A549 (cell line): ENCODE data around the gene BBS9. TPM values are rescaled to one million over a fixed set of nuclear protein-coding genes. Genes with fewer than 3 reads are reported as not detected.

Source experiments
- ATAC-seq, 2 experiments: fragments of 200-7000 bp in 1 of 2; fragments of >200 bp in 1 of 2; cut with Nextera tagmentation in 1 of 2; cut with Tn5 transposase in 1 of 2; 3 replicates each; pipeline versions ENCODE4 v1.8.0 to v1.9.1; 2018 to 2020; ENCODE audit warnings: mild to moderate bottlenecking in 1 of 2, moderate library complexity in 1 of 2
- CTCF ChIA-PET: fragments of 300-600 bp; sonication (Branson Sonifier 250); formaldehyde crosslinking; extraction: SDS; loops from one replicate; lab custom pipeline; 2021; ENCODE audit warnings: antibody characterized with exemption, inconsistent platforms; lab: Yijun Ruan, JAX
- POLR2A ChIA-PET: fragments of 350-600 bp; formaldehyde crosslinking; extraction: SDS; loops from one replicate; lab custom pipeline; 2021; ENCODE audit warnings: antibody characterized with exemption, inconsistent platforms; lab: Yijun Ruan, JAX
- DNase-seq, 2 experiments: peaks; one replicate each; pipeline versions ENCODE4 v3.0.0 to v3.0.0-alpha.2; 2011 to 2016; ENCODE audit warnings: low read depth in 1 of 2, low spot score in 1 of 2
- FAIRE-seq: peaks from 2 replicates; lab custom pipeline; 2011; peaks lifted over from hg19 to GRCh38; lab: Jason Lieb, UNC
- H3K27ac ChIP-seq, 2 experiments: fragments of >200 bp; sonication (Bioruptor Twin); formaldehyde crosslinking; 3 replicates each; pipeline ENCODE4 v1.5.1; 2016 to 2017
- H3K4me1 ChIP-seq: fragments of >200 bp; sonication (Bioruptor Twin); formaldehyde crosslinking; 3 replicates; pipeline ENCODE4 v1.6.1; 2016
- H3K4me2 ChIP-seq: fragments of >200 bp; sonication (Bioruptor Twin); formaldehyde crosslinking; 3 replicates; pipeline ENCODE4 v1.6.1; 2016
- H3K4me3 ChIP-seq: fragments of >200 bp; sonication (Bioruptor Twin); formaldehyde crosslinking; 3 replicates; pipeline ENCODE4 v1.5.1; 2016
- H3K9me3 ChIP-seq: fragments of >200 bp; sonication (Bioruptor Twin); formaldehyde crosslinking; 3 replicates; pipeline ENCODE4 v1.6.1; 2016
- BCL3 ChIP-seq: fragments of >200 bp; sonication (Bioruptor Twin); formaldehyde crosslinking; IDR thresholded peaks from 3 replicates; pipeline ENCODE4 v1.6.1; 2016
- CEBPB ChIP-seq, 2 experiments: fragments of >200 bp in 1 of 2; sonication (Bioruptor Twin) in 1 of 2; formaldehyde crosslinking in 1 of 2; IDR thresholded peaks; 2 replicates each; pipeline ENCODE4 v1.6.1; 2012 to 2016
- CTCF ChIP-seq: fragments of >200 bp; sonication (Bioruptor Twin); formaldehyde crosslinking; IDR thresholded peaks from 3 replicates; pipeline ENCODE4 v1.5.1; 2016
- FOSB ChIP-seq: fragments of 250-450 bp; sonication (Bioruptor Pico); IDR thresholded peaks from 2 replicates; pipeline ENCODE4 v1.5.0; 2020; ENCODE audit warnings: mild to moderate bottlenecking, moderate library complexity
- HEYL ChIP-seq: fragments of 250-450 bp; sonication (Bioruptor Pico); IDR thresholded peaks from 2 replicates; pipeline ENCODE4 v1.8.0; 2021; ENCODE audit warnings: mild to moderate bottlenecking, moderate library complexity
- HOXB5 ChIP-seq: fragments of 250-450 bp; sonication (Bioruptor Pico); IDR thresholded peaks from 2 replicates; pipeline ENCODE4 v1.5.0; 2020; ENCODE audit warnings: mild to moderate bottlenecking, moderate library complexity
- NFE2L2 ChIP-seq: fragments of 150-350 bp; conservative IDR thresholded peaks from 2 replicates; pipeline ENCODE4 v1.6.1; 2014; ENCODE audit warnings: low read length
- PHF8 ChIP-seq: fragments of 200-600 bp; sonication (generic); IDR thresholded peaks from 2 replicates; pipeline ENCODE4 v1.6.1; 2016; ENCODE audit warnings: low read depth, mild to moderate bottlenecking, antibody characterized with exemption, moderate library complexity, borderline replicate concordance
- RCOR1 ChIP-seq: fragments of 150-350 bp; IDR thresholded peaks from 2 replicates; pipeline ENCODE4 v1.6.1; 2014; ENCODE audit warnings: antibody characterized with exemption, low read length, low read depth
- RNF2 ChIP-seq: fragments of 200-600 bp; sonication (generic); IDR thresholded peaks from 2 replicates; pipeline ENCODE4 v1.6.1; 2016; ENCODE audit warnings: low read depth, mild to moderate bottlenecking, antibody characterized with exemption, moderate library complexity, borderline replicate concordance
- WGBS: methylation state at CpG from one replicate; pipeline ENCODE4 v1.1.6; 2017; ENCODE audit errors: missing lambda C conversion rate; 5-methylcytosine and 5-hydroxymethylcytosine counted together
- polyA plus RNA-seq, 4 experiments: library from polyadenylated mRNA; depleted of rRNA in 3 of 4; stranded (reverse); fragments of >200 nt; fragmentation: RNase III in 1 of 4; extraction: RNeasy Plus Mini Kit Qiagen cat#74134 plus additional on column Dnase treatment in 1 of 4; gene quantifications; 2 replicates in 3 of 4; 3 replicates in 1 of 4; pipeline ENCODE4 v1.2.3, GENCODE V29; 2011 to 2017
- small RNA-seq, 6 experiments: library from RNA; depleted of rRNA; stranded (forward); fragments of <200 nt; gene quantifications; one replicate each; pipeline ENCODE3, GENCODE V24; 2012

BBS9 gene
- polyA plus RNA-seq, 2 of the 4 experiments (the other 2 are of a cell fraction) = 8.3 to 9.1 TPM

GRCh38 chr7:33654676-33655075 lies 525.3 kb downstream of the BBS9 start:
- TF ChIP-seq CEBPB (IDR thresholded peaks at IDR 0.05) (no peak), RNF2 (no peak), RCOR1 (no peak), BCL3 (no peak), HEYL (CRISPR knock-in tag) (no peak), PHF8 (no peak), HOXB5 (CRISPR knock-in tag) (no peak), FOSB (CRISPR knock-in tag) (no peak), NFE2L2 (no peak), CTCF (no peak)
- TF ChIP-seq, all 56 proteins: peak for 0
- Histone ChIP-seq H3K9me3 (no peaks in the 10 kb centered on the region), H3K27ac (no peak overlapping the region), H3K4me1 (no peaks in the 10 kb centered on the region), H3K4me2 (no peak overlapping the region), H3K4me3 (no peak overlapping the region)
- 74% methylated on average over 5 of the region's 5 CpGs for WGBS
- ChIA-PET POLR2A (no interaction called here), CTCF (no interaction called here)
- DNase-seq (no peak), FAIRE-seq (no peak), ATAC-seq (no peak)

Small RNAs within 50 kb of the gene (small RNA-seq; reads per million reads assigned to genes)
- gene AC007312.1 (0 reads per million in 6 experiments), gene AC074338.1 (0 reads per million in 6 experiments), gene RNA5SP229 (0 to 2.6 (median 0.10) reads per million in 6 experiments)

Other genes with a start within 250 kb of the BBS9 start
- gene KBTBD2, start 237.8 kb upstream of the BBS9 start, polyA plus RNA-seq (2011; rRNA removed) = 43.0 and 43.7 TPM in 2 replicates
- 24.2 to 26.9 TPM (median 25.5 TPM) in 3 replicates for gene KBTBD2, start 237.8 kb upstream of the BBS9 start, polyA plus RNA-seq (2017; fragmentation: RNase III; extraction: RNeasy Plus Mini Kit Qiagen cat#74134 plus additional on column Dnase treatment)
- 130 and 140 TPM in 2 replicates for gene FKBP9, start 172.1 kb upstream of the BBS9 start, polyA plus RNA-seq (2011; rRNA removed)
- 106 to 123 TPM (median 112 TPM) in 3 replicates for gene FKBP9, start 172.1 kb upstream of the BBS9 start, polyA plus RNA-seq (2017; fragmentation: RNase III; extraction: RNeasy Plus Mini Kit Qiagen cat#74134 plus additional on column Dnase treatment)
- 37.0 and 59.6 TPM in 2 replicates for gene NT5C3A, start 66.8 kb upstream of the BBS9 start, polyA plus RNA-seq (2011; rRNA removed)
- gene NT5C3A, start 66.8 kb upstream of the BBS9 start, polyA plus RNA-seq (2017; fragmentation: RNase III; extraction: RNeasy Plus Mini Kit Qiagen cat#74134 plus additional on column Dnase treatment) = 37.0 to 38.2 TPM (median 37.7 TPM) in 3 replicates
- 34.4 and 51.5 TPM in 2 replicates for gene RP9, start 20.2 kb upstream of the BBS9 start, polyA plus RNA-seq (2011; rRNA removed)
- 25.1 to 28.8 TPM (median 25.7 TPM) in 3 replicates for gene RP9, start 20.2 kb upstream of the BBS9 start, polyA plus RNA-seq (2017; fragmentation: RNase III; extraction: RNeasy Plus Mini Kit Qiagen cat#74134 plus additional on column Dnase treatment)